ENCODE results near the gene ZNF740.

ZNF740 gene

GRCh38 chr12:53169644-53170043 lies 10.9 kb upstream of the ZNF740 start:
- no peak overlapping the region for H3K27ac ChIP-seq

GRCh38 chr12:53170215-53170614 lies 10.3 kb upstream of the ZNF740 start:
- TF ChIP-seq CTCF (conservative IDR thresholded peaks at IDR 0.05), result no peak
- no peak for TF ChIP-seq ZFX (IDR thresholded peaks at IDR 0.05)
- no peak overlapping the region for H3K27ac ChIP-seq

More at GRCh38 chr12:53169644-53170043, 10.9 kb upstream of the ZNF740 start:
- TF ChIP-seq ZFX (IDR thresholded peaks at IDR 0.05) (no peak), CTCF (conservative IDR thresholded peaks at IDR 0.05) (no peak)

- H3K27ac ChIP-seq, result peak overlapping the region; percentile 60
- no peak for TF ChIP-seq CTCF (conservative IDR thresholded peaks at IDR 0.05)
- no peak for TF ChIP-seq ZFX (IDR thresholded peaks at IDR 0.05)
Measured at GRCh38 chr12:53170876-53171724, 9.4 kb upstream of the ZNF740 start.

- TF ChIP-seq CTCF (conservative IDR thresholded peaks at IDR 0.05) (no peak), ZFX (IDR thresholded peaks at IDR 0.05) (no peak)
- peak overlapping the region; percentile 60 for H3K27ac ChIP-seq
Measured at GRCh38 chr12:53171725-53172329, 8.7 kb upstream of the ZNF740 start.

- no peak for TF ChIP-seq CTCF (conservative IDR thresholded peaks at IDR 0.05)
- no peak for TF ChIP-seq ZFX (IDR thresholded peaks at IDR 0.05)
- peak overlapping the region; percentile 60 for H3K27ac ChIP-seq
Measured at GRCh38 chr12:53172352-53172751, 8.2 kb upstream of the ZNF740 start.

GRCh38 chr12:53173085-53173715 lies 7.3 kb upstream of the ZNF740 start:
- TF ChIP-seq CTCF (conservative IDR thresholded peaks at IDR 0.05), result no peak
- no peak for TF ChIP-seq ZFX (IDR thresholded peaks at IDR 0.05)
- H3K27ac ChIP-seq, result peak overlapping the region; percentile 60

Data from C4-2B (cell line).